Measurements from ENCODE around the gene AOC2.

The AOC2 gene

GRCh38 chr17:42821176-42821575 is 23.2 kb upstream of the AOC2 start:
- Histone ChIP-seq H3K4me3 (ENCODE audit: low read length, poor library complexity, severe bottlenecking) (no peak overlapping the region), H4K20me1 (ENCODE audit: insufficient read depth, low read length, poor library complexity, severe bottlenecking) (peaks cover 7% of the 10 kb centered on the region), H3K27me3 (ENCODE audit: insufficient read depth, low read length, poor library complexity, severe bottlenecking) (no peaks in the 10 kb centered on the region), H3K79me2 (ENCODE audit: insufficient read depth, low read length) (peaks cover 21% of the 10 kb centered on the region), H3K36me3 (ENCODE audit: insufficient read depth, low read length) (peaks cover 31% of the 10 kb centered on the region; the same call in 1 of the 2 replicates), H3F3A (ENCODE audit: low read depth) (no peaks in the 10 kb centered on the region), H3K9me2 (replicated peaks; ENCODE audit: low read depth, low read length) (no peaks in the 10 kb centered on the region), H3K9me3 (ENCODE audit: insufficient read depth, low read depth, low read length) (no peaks in the 10 kb centered on the region), H2AFZ (ENCODE audit: low read length) (no peak overlapping the region), H3K9ac (ENCODE audit: low read depth, low read length, poor library complexity, severe bottlenecking) (no peak overlapping the region), H3K4me2 (ENCODE audit: low read depth, low read length, poor library complexity, severe bottlenecking) (no peak overlapping the region), H3K4me1 (ENCODE audit: insufficient read depth, low read length, poor library complexity, severe bottlenecking) (peaks cover 10% of the 10 kb centered on the region)
- no peak for TF ChIP-seq EZH2phosphoT487 (IDR thresholded peaks at IDR 0.05; ENCODE audit: borderline replicate concordance)
- no peak for TF ChIP-seq CTCF (conservative IDR thresholded peaks at IDR 0.05; ENCODE audit: low read length)

GRCh38 chr17:42827472-42827871 is 16.9 kb upstream of the AOC2 start:
- Histone ChIP-seq H3K79me2 (ENCODE audit: insufficient read depth, low read length) (peaks cover 18% of the 10 kb centered on the region), H3K9ac (ENCODE audit: low read depth, low read length, poor library complexity, severe bottlenecking) (no peak overlapping the region), H3K9me3 (ENCODE audit: insufficient read depth, low read depth, low read length) (no peaks in the 10 kb centered on the region), H3K36me3 (ENCODE audit: insufficient read depth, low read length) (no peaks in the 10 kb centered on the region), H3K4me3 (ENCODE audit: low read length, poor library complexity, severe bottlenecking) (no peak overlapping the region), H3K9me2 (replicated peaks; ENCODE audit: low read depth, low read length) (no peaks in the 10 kb centered on the region), H3F3A (ENCODE audit: low read depth) (no peaks in the 10 kb centered on the region), H3K27me3 (ENCODE audit: insufficient read depth, low read length, poor library complexity, severe bottlenecking) (no peaks in the 10 kb centered on the region), H2AFZ (ENCODE audit: low read length) (no peak overlapping the region), H3K4me1 (ENCODE audit: insufficient read depth, low read length, poor library complexity, severe bottlenecking) (peaks cover 13% of the 10 kb centered on the region), H4K20me1 (ENCODE audit: insufficient read depth, low read length, poor library complexity, severe bottlenecking) (peaks cover 3% of the 10 kb centered on the region), H3K4me2 (ENCODE audit: low read depth, low read length, poor library complexity, severe bottlenecking) (no peak overlapping the region)
- no peak for TF ChIP-seq CTCF (conservative IDR thresholded peaks at IDR 0.05; ENCODE audit: low read length)
- no peak for TF ChIP-seq EZH2phosphoT487 (IDR thresholded peaks at IDR 0.05; ENCODE audit: borderline replicate concordance)

GRCh38 chr17:42830971-42831370 is 13.4 kb upstream of the AOC2 start:
- H3F3A ChIP-seq (ENCODE audit: low read depth), result no peaks in the 10 kb centered on the region
- H3K9me2 ChIP-seq (replicated peaks; ENCODE audit: low read depth, low read length), result no peaks in the 10 kb centered on the region
- no peak overlapping the region for H3K4me3 ChIP-seq (ENCODE audit: low read length, poor library complexity, severe bottlenecking)
- H2AFZ ChIP-seq (ENCODE audit: low read length), result no peak overlapping the region
- H3K9ac ChIP-seq (ENCODE audit: low read depth, low read length, poor library complexity, severe bottlenecking), result no peak overlapping the region
- H3K4me2 ChIP-seq (ENCODE audit: low read depth, low read length, poor library complexity, severe bottlenecking), result no peak overlapping the region
- H4K20me1 ChIP-seq (ENCODE audit: insufficient read depth, low read length, poor library complexity, severe bottlenecking), result peaks cover 12% of the 10 kb centered on the region
- H3K4me1 ChIP-seq (ENCODE audit: insufficient read depth, low read length, poor library complexity, severe bottlenecking), result peaks cover 16% of the 10 kb centered on the region
- no peaks in the 10 kb centered on the region for H3K27me3 ChIP-seq (ENCODE audit: insufficient read depth, low read length, poor library complexity, severe bottlenecking)
- H3K36me3 ChIP-seq (ENCODE audit: insufficient read depth, low read length), result peaks cover 3% of the 10 kb centered on the region; the same call in 1 of the 2 replicates
- H3K9me3 ChIP-seq (ENCODE audit: insufficient read depth, low read depth, low read length), result no peaks in the 10 kb centered on the region
- peaks cover 37% of the 10 kb centered on the region for H3K79me2 ChIP-seq (ENCODE audit: insufficient read depth, low read length)
- TF ChIP-seq CTCF (conservative IDR thresholded peaks at IDR 0.05; ENCODE audit: low read length) (no peak), EZH2phosphoT487 (IDR thresholded peaks at IDR 0.05; ENCODE audit: borderline replicate concordance) (no peak)
